ENCODE measurements around the gene SYCP2L. TPM values are rescaled to one million over a fixed set of nuclear protein-coding genes. Genes with fewer than 3 reads are reported as not detected.

The SYCP2L gene
- total RNA-seq = not detected in 2 replicates

GRCh38 chr6:10886691-10887502 is at the start of gene SYCP2L:
Gene SYCP2L, plus strand, starts transcription at chr6:10887052. Its CDS starts 75 bp downstream, at chr6:10887127.

GRCh38 chr6:10837995-10838793 is 48.7 kb upstream of the SYCP2L start, which contains the start of gene MAK:
Gene MAK, minus strand, starts transcription at chr6:10838539. Its CDS starts 7,891 bp downstream, at chr6:10830648.

Other genes with a start within 250 kb of the SYCP2L start
- not detected in 2 replicates for gene C6orf52, start 192.4 kb upstream of the SYCP2L start, total RNA-seq
- 8.9 and 12.9 TPM in 2 replicates for gene PAK1IP1, start 192.1 kb upstream of the SYCP2L start, total RNA-seq
- gene TMEM14C, start 164.0 kb upstream of the SYCP2L start, total RNA-seq = 182 and 185 TPM in 2 replicates
- gene TMEM14B, start 139.2 kb upstream of the SYCP2L start, total RNA-seq = 45.9 and 51.0 TPM in 2 replicates
- not detected in 2 replicates for gene MAK, start 48.5 kb upstream of the SYCP2L start, total RNA-seq
- gene GCM2, start 5.0 kb upstream of the SYCP2L start, total RNA-seq = not detected in 2 replicates
- gene ELOVL2, start 157.3 kb downstream of the SYCP2L start, total RNA-seq = 4.1 and 5.2 TPM in 2 replicates
- 6.0 and 8.1 TPM in 2 replicates for gene SMIM13, start 206.8 kb downstream of the SYCP2L start, total RNA-seq
- not detected in 2 replicates for gene ERVFRD-1, start 224.7 kb downstream of the SYCP2L start, total RNA-seq